ENCODE data around the gene XPNPEP2. TPM values are rescaled to one million over a fixed set of nuclear protein-coding genes. Genes with fewer than 3 reads are reported as not detected.
A peak's percentile ranks its signal among the peaks of the same experiment; 100 is the strongest.

The XPNPEP2 gene
- total and polyA plus RNA-seq, 4 donors = 0.19 to 23.0 (median 4.9) TPM

DNA sequence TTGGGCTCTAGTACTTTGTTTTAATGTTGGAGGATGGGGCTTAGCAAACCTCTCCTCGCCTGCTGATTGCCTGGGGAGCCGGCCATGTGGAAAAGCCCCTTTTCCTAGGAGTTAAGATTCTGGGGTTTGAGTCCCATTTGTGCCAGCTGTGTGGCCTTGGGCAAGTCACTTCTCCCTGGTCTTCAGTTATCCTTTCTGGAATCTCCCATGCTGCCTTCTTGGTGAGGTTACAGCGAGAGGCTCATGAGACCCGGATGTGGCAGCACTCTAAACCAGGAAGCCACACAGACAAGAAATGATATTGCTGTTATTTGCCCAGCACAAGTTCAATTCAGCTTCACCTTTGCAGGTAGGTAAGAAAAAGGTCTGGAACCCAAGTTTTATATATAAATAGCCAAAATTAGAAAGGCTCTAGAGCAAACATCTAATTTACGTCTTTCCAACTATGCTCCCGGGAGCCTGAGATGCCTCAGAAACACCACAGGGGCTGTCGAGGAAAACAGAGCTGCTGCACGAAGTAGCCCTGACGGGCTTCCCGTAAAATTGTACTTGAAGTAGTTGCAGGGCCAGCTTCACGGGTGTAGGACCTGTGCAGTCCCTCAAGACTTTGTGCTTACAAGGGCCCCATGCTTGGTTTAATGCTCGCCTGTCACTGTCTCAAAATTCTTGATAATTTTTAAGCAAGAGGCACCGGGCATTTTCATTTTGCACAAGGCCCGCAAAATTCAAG, 32.7 kb downstream of the XPNPEP2 start (continued):
- TF ChIP-seq JUND (IDR thresholded peaks at IDR 0.05) = no peak
- TF ChIP-seq HNF4G (IDR thresholded peaks at IDR 0.05) = no peak
- TF ChIP-seq, protein P1, sequence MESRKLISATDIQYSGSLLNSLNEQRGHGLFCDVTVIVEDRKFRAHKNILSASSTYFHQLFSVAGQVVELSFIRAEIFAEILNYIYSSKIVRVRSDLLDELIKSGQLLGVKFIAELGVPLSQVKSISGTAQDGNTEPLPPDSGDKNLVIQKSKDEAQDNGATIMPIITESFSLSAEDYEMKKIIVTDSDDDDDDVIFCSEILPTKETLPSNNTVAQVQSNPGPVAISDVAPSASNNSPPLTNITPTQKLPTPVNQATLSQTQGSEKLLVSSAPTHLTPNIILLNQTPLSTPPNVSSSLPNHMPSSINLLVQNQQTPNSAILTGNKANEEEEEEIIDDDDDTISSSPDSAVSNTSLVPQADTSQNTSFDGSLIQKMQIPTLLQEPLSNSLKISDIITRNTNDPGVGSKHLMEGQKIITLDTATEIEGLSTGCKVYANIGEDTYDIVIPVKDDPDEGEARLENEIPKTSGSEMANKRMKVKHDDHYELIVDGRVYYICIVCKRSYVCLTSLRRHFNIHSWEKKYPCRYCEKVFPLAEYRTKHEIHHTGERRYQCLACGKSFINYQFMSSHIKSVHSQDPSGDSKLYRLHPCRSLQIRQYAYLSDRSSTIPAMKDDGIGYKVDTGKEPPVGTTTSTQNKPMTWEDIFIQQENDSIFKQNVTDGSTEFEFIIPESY (IDR thresholded peaks at IDR 0.05) = no peak
- TF ChIP-seq, protein P2, sequence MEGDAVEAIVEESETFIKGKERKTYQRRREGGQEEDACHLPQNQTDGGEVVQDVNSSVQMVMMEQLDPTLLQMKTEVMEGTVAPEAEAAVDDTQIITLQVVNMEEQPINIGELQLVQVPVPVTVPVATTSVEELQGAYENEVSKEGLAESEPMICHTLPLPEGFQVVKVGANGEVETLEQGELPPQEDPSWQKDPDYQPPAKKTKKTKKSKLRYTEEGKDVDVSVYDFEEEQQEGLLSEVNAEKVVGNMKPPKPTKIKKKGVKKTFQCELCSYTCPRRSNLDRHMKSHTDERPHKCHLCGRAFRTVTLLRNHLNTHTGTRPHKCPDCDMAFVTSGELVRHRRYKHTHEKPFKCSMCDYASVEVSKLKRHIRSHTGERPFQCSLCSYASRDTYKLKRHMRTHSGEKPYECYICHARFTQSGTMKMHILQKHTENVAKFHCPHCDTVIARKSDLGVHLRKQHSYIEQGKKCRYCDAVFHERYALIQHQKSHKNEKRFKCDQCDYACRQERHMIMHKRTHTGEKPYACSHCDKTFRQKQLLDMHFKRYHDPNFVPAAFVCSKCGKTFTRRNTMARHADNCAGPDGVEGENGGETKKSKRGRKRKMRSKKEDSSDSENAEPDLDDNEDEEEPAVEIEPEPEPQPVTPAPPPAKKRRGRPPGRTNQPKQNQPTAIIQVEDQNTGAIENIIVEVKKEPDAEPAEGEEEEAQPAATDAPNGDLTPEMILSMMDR (IDR thresholded peaks at IDR 0.05; ENCODE audit: low read depth, low read length, missing input control) = no peak

DNA sequence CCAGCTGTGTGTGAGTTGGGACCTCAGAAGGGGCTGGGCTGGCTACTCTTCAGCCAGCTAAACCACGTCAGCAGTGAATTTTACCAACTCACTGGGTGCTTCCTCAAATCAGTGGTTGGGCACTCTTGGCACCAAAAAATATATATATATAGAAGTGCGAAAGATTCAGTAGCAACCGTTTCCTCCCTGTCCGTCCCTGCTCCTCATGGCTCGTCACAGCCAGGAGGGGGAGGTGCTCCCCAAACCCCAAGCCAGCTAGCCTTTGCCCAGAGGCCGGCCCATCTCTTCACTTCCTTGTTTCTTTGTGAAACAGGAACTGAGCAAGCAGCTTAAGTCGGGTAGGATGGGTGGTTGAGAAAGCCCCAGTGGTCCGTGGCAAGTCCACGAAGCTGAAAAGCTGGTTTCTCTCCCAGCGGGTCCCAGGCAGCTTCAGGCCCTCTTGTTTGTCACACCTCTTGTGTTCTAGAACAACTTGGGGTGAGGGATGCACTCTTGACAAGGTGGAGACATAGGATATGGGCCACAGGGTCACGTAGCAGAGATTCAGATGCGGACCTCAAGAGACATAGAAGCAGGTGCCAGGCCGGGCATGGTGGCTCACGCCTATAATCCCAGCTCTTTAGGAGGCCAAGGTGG, 34.1 kb downstream of the XPNPEP2 start:
- Histone ChIP-seq H3K27me3 (ENCODE audit: control insufficient read depth in 4 of 4, insufficient read depth in 4 of 4, low read length in 3 of 4) (no peaks in the 10 kb centered on the region), H3K4me3 (ENCODE audit: low read depth in 1 of 3, low read length in 3 of 3) (no peak overlapping the region), H3K4me1 (ENCODE audit: control insufficient read depth in 4 of 4, insufficient read depth in 4 of 4, low read length in 3 of 4) (peaks cover 2 to 17% (median 5%) of the 10 kb centered on the region in 4 donors), H3K27ac (ENCODE audit: low read depth in 1 of 2, low read length in 2 of 2) (peak overlapping the region; percentile 14 to 19), H3K9me3 (ENCODE audit: control insufficient read depth in 4 of 4, low read length in 3 of 4) (no peaks in the 10 kb centered on the region), H3K36me3 (ENCODE audit: control insufficient read depth in 4 of 4, insufficient read depth in 3 of 4, low read depth in 1 of 4, low read length in 3 of 4) (no peaks in the 10 kb centered on the region), H3K9ac (ENCODE audit: low read depth in 1 of 2, low read length in 2 of 2) (no peak overlapping the region)
- WGBS = 58% methylated on average over 14 of the region's 14 CpGs
- TF ChIP-seq HNF4A (conservative IDR thresholded peaks at IDR 0.05) (peak in 1 of 2 donors; percentile 20), JUND (IDR thresholded peaks at IDR 0.05) (no peak), HNF4G (IDR thresholded peaks at IDR 0.05) (no peak), REST (IDR thresholded peaks at IDR 0.05) (no peak), FOXA1 (IDR thresholded peaks at IDR 0.05) (no peak), NR2F2 (IDR thresholded peaks at IDR 0.05) (no peak), SP1 (IDR thresholded peaks at IDR 0.05) (peak; percentile 22), TAF1 (conservative IDR thresholded peaks at IDR 0.05) (no peak), ATF3 (IDR thresholded peaks at IDR 0.05) (no peak), RAD21 (IDR thresholded peaks at IDR 0.05) (peak in 1 of 2 donors; percentile 20), EGR1 (IDR thresholded peaks at IDR 0.05; ENCODE audit: low read depth in 2 of 2) (no peak)
- DNase-seq (ENCODE audit: low spot score) = no peak

All from liver (tissue), 9 donors.